GM23248 (cell line): ENCODE measurements around the gene EID2B.

Source experiments
- EZH2 ChIP-seq: fragments of 200-600 bp; sonication (generic); IDR thresholded peaks from 2 replicates; pipeline ENCODE4 v1.6.1; 2018; ENCODE audit warnings: antibody characterized with exemption, mild to moderate bottlenecking; ENCODE audit not compliant: insufficient read depth, poor library complexity, severe bottlenecking
- EZH2phosphoT487 ChIP-seq: fragments of 200-600 bp; sonication (generic); IDR thresholded peaks from 2 replicates; pipeline ENCODE4 v1.6.1; 2018; ENCODE audit warnings: antibody characterized with exemption, moderate library complexity, mild to moderate bottlenecking, low read depth; ENCODE audit not compliant: insufficient read depth

GRCh38 chr19:39509233-39509632 lies 23.4 kb downstream of the EID2B start:
- TF ChIP-seq EZH2, result no peak
- TF ChIP-seq EZH2phosphoT487, result no peak
